ENCODE results near the gene PTP4A2. TPM values are rescaled to one million over a fixed set of nuclear protein-coding genes. Genes with fewer than 3 reads are reported as not detected.

PTP4A2 gene
- total and polyA plus RNA-seq, 10 of the 15 experiments (the other 5 are each of a cell fraction or from before 2014, with no cell fraction given), result 180 to 909 (median 375) TPM

GRCh38 chr1:31987135-31987619 is 49.0 kb upstream of the PTP4A2 start (continued):
- TF ChIP-seq KDM1A (IDR thresholded peaks at IDR 0.05; ENCODE audit: borderline replicate concordance) (no peak), SMARCA5 (IDR thresholded peaks at IDR 0.05) (no peak), NFYA (IDR thresholded peaks at IDR 0.05; ENCODE audit: borderline replicate concordance, low read depth, low read length) (no peak), ZNF687 (IDR thresholded peaks at IDR 0.05) (no peak), E2F8 (IDR thresholded peaks at IDR 0.05; ENCODE audit: low read depth, partially characterized antibody) (no peak), NFIC (IDR thresholded peaks at IDR 0.05; ENCODE audit: low read depth, low read length) (no peak), MYB (IDR thresholded peaks at IDR 0.05; ENCODE audit: borderline replicate concordance, low read depth, low read length) (no peak), RB1 (IDR thresholded peaks at IDR 0.05; ENCODE audit: borderline replicate concordance) (no peak), HDAC2 (IDR thresholded peaks at IDR 0.05) (no peak)
- TF ChIP-seq, protein P1, sequence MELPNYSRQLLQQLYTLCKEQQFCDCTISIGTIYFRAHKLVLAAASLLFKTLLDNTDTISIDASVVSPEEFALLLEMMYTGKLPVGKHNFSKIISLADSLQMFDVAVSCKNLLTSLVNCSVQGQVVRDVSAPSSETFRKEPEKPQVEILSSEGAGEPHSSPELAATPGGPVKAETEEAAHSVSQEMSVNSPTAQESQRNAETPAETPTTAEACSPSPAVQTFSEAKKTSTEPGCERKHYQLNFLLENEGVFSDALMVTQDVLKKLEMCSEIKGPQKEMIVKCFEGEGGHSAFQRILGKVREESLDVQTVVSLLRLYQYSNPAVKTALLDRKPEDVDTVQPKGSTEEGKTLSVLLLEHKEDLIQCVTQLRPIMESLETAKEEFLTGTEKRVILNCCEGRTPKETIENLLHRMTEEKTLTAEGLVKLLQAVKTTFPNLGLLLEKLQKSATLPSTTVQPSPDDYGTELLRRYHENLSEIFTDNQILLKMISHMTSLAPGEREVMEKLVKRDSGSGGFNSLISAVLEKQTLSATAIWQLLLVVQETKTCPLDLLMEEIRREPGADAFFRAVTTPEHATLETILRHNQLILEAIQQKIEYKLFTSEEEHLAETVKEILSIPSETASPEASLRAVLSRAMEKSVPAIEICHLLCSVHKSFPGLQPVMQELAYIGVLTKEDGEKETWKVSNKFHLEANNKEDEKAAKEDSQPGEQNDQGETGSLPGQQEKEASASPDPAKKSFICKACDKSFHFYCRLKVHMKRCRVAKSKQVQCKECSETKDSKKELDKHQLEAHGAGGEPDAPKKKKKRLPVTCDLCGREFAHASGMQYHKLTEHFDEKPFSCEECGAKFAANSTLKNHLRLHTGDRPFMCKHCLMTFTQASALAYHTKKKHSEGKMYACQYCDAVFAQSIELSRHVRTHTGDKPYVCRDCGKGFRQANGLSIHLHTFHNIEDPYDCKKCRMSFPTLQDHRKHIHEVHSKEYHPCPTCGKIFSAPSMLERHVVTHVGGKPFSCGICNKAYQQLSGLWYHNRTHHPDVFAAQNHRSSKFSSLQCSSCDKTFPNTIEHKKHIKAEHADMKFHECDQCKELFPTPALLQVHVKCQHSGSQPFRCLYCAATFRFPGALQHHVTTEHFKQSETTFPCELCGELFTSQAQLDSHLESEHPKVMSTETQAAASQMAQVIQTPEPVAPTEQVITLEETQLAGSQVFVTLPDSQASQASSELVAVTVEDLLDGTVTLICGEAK (IDR thresholded peaks at IDR 0.05; ENCODE audit: borderline replicate concordance), result no peak
- TF ChIP-seq, protein P2, sequence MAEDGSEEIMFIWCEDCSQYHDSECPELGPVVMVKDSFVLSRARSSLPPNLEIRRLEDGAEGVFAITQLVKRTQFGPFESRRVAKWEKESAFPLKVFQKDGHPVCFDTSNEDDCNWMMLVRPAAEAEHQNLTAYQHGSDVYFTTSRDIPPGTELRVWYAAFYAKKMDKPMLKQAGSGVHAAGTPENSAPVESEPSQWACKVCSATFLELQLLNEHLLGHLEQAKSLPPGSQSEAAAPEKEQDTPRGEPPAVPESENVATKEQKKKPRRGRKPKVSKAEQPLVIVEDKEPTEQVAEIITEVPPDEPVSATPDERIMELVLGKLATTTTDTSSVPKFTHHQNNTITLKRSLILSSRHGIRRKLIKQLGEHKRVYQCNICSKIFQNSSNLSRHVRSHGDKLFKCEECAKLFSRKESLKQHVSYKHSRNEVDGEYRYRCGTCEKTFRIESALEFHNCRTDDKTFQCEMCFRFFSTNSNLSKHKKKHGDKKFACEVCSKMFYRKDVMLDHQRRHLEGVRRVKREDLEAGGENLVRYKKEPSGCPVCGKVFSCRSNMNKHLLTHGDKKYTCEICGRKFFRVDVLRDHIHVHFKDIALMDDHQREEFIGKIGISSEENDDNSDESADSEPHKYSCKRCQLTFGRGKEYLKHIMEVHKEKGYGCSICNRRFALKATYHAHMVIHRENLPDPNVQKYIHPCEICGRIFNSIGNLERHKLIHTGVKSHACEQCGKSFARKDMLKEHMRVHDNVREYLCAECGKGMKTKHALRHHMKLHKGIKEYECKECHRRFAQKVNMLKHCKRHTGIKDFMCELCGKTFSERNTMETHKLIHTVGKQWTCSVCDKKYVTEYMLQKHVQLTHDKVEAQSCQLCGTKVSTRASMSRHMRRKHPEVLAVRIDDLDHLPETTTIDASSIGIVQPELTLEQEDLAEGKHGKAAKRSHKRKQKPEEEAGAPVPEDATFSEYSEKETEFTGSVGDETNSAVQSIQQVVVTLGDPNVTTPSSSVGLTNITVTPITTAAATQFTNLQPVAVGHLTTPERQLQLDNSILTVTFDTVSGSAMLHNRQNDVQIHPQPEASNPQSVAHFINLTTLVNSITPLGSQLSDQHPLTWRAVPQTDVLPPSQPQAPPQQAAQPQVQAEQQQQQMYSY (CRISPR knock-in tag; IDR thresholded peaks at IDR 0.05), result no peak

Data from GM12878 (cell line).